ENCODE measurements around the gene MKLN1. TPM values are rescaled to one million over a fixed set of nuclear protein-coding genes. Genes with fewer than 3 reads are reported as not detected.

MKLN1 gene
- total RNA-seq, 3 donors from 2014 or later (not counting 1 experiment from before 2014, with no cell fraction given) = 59.1 to 79.6 (median 65.0) TPM

DNA sequence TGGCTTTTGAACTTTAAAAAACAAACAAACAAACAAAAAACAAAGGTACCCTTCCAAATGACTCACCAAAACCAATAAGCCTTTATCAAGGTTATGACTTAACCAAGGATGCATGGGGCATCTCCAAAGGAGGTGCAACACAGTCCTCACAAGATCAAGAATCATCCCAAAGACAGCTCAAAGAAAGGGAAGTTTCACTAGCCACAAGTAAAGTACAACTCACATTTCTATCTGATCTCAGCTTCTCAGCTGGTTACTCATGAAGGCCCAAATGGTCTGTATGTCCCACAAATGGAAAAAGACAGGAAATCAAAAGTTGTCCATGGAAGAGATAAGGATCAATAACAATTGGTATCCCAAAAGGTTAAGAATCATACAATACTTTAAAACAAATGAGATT is 6.0 kb upstream of the MKLN1 start:
- no peak overlapping the region for H3K4me3 Mint-ChIP-seq
- no peak overlapping the region for H3K4me3 ChIP-seq (ENCODE audit: low read length)
- no peaks in the 10 kb centered on the region for H3K9me3 ChIP-seq (ENCODE audit: control insufficient read depth, insufficient read depth, low read length)
- no peaks in the 10 kb centered on the region for H3K27me3 ChIP-seq (ENCODE audit: control insufficient read depth, insufficient read depth, low read length)
- peaks cover under 1 to 4% of the 10 kb centered on the region in 2 donors for H3K4me1 Mint-ChIP-seq
- peaks cover 14 to 18% of the 10 kb centered on the region in 2 donors for H3K27me3 Mint-ChIP-seq (ENCODE audit: low read depth in 2 of 2)
- intact Hi-C loops (cut with micrococcal nuclease) = no loop called here
- no peak for DNase-seq
- no peaks in the 10 kb centered on the region for H3K36me3 ChIP-seq (ENCODE audit: control insufficient read depth, insufficient read depth, low read length)
- no peaks in the 10 kb centered on the region for H3K4me1 ChIP-seq (ENCODE audit: control insufficient read depth, insufficient read depth, low read length)
- no peaks in the 10 kb centered on the region for H3K9me3 Mint-ChIP-seq
- H3K36me3 Mint-ChIP-seq = no peaks in the 10 kb centered on the region
- H3K27ac ChIP-seq (ENCODE audit: low read length) = no peak overlapping the region
- TF ChIP-seq CTCF (IDR thresholded peaks at IDR 0.05) = no peak
- no peak overlapping the region for H3K27ac Mint-ChIP-seq
- no peak for ATAC-seq

- TF ChIP-seq CTCF (IDR thresholded peaks at IDR 0.05) = no peak
- no peaks in the 10 kb centered on the region for H3K9me3 ChIP-seq (ENCODE audit: control insufficient read depth, insufficient read depth, low read length)
- no peak overlapping the region for H3K4me3 ChIP-seq (ENCODE audit: low read length)
- H3K36me3 ChIP-seq (ENCODE audit: control insufficient read depth, insufficient read depth, low read length) = no peaks in the 10 kb centered on the region
- Mint-ChIP-seq H3K36me3 (no peaks in the 10 kb centered on the region), H3K27me3 (ENCODE audit: low read depth in 2 of 2) (peaks cover 10 to 14% of the 10 kb centered on the region in 2 donors), H3K4me3 (no peak overlapping the region), H3K9me3 (no peaks in the 10 kb centered on the region), H3K27ac (no peak overlapping the region), H3K4me1 (peaks cover 5 to 8% of the 10 kb centered on the region in 2 donors)
- H3K27me3 ChIP-seq (ENCODE audit: control insufficient read depth, insufficient read depth, low read length) = no peaks in the 10 kb centered on the region
- peaks cover 2% of the 10 kb centered on the region for H3K4me1 ChIP-seq (ENCODE audit: control insufficient read depth, insufficient read depth, low read length)
- no peak for ATAC-seq
- no CpG with 5 or more reads among the region's 1 CpG for WGBS (ENCODE audit: insufficient coverage)
- intact Hi-C loops (cut with micrococcal nuclease) = no loop called here
- no peak for DNase-seq
- H3K27ac ChIP-seq (ENCODE audit: low read length) = no peak overlapping the region
Measured at GRCh38 chr7:131322061-131322460, 5.6 kb upstream of the MKLN1 start.

DNA sequence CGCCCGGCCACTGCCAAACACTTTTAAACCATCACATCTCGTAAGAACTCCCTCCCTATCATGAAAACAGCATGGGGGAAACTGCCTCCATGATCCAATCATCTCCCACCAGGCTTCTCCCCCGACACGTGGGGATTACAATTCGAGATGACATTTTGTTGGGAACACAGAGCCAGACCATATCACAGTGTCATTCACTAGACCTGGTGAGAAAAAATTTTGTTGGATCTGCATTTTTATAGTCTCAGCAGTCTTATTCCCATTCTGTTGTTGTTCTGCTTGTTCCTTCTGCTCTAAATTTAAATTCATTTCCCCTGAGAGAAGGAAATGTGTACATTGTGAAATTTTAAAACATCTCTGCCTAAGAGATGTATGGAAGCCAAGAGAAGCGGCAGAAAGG is 4.8 kb upstream of the MKLN1 start:
- no peak overlapping the region for H3K4me3 Mint-ChIP-seq
- no peak for TF ChIP-seq CTCF (IDR thresholded peaks at IDR 0.05)
- H3K36me3 ChIP-seq (ENCODE audit: control insufficient read depth, insufficient read depth, low read length) = no peaks in the 10 kb centered on the region
- H3K27me3 ChIP-seq (ENCODE audit: control insufficient read depth, insufficient read depth, low read length) = no peaks in the 10 kb centered on the region
- H3K27me3 Mint-ChIP-seq (ENCODE audit: low read depth in 2 of 2) = peaks cover 8 to 12% of the 10 kb centered on the region in 2 donors
- ATAC-seq (no peak), DNase-seq (no peak)
- H3K4me1 ChIP-seq (ENCODE audit: control insufficient read depth, insufficient read depth, low read length) = peaks cover 4% of the 10 kb centered on the region
- WGBS (ENCODE audit: insufficient coverage) = 94% methylated on average over 7 of the region's 7 CpGs
- no peaks in the 10 kb centered on the region for H3K36me3 Mint-ChIP-seq
- H3K27ac ChIP-seq (ENCODE audit: low read length) = no peak overlapping the region
- H3K4me3 ChIP-seq (ENCODE audit: low read length) = no peak overlapping the region
- peaks cover 10 to 16% of the 10 kb centered on the region in 2 donors for H3K4me1 Mint-ChIP-seq
- no peak overlapping the region for H3K27ac Mint-ChIP-seq
- no peaks in the 10 kb centered on the region for H3K9me3 ChIP-seq (ENCODE audit: control insufficient read depth, insufficient read depth, low read length)
- intact Hi-C loops (cut with micrococcal nuclease) = no loop called here
- H3K9me3 Mint-ChIP-seq = no peaks in the 10 kb centered on the region

- H3K4me1 Mint-ChIP-seq = peaks cover 34 to 41% of the 10 kb centered on the region in 2 donors
- intact Hi-C loops (cut with micrococcal nuclease) = loop anchor here (5.0 kb wide), 2 partner anchors 42 to 88 kb away; no protein-coding TSS in a partner anchor
- H3K27ac Mint-ChIP-seq = no peak overlapping the region
Measured at GRCh38 chr7:131325179-131325840, 2.4 kb upstream of the MKLN1 start.

More at GRCh38 chr7:131325179-131325840, 2.4 kb upstream of the MKLN1 start:
- H3K9me3 ChIP-seq (ENCODE audit: control insufficient read depth, insufficient read depth, low read length) = no peaks in the 10 kb centered on the region
- Mint-ChIP-seq H3K36me3 (no peaks in the 10 kb centered on the region), H3K9me3 (no peaks in the 10 kb centered on the region), H3K27me3 (ENCODE audit: low read depth in 2 of 2) (peaks cover 5 to 7% of the 10 kb centered on the region in 2 donors), H3K4me3 (peak overlapping the region; percentile 63)
- H3K27ac ChIP-seq (ENCODE audit: low read length) = no peak overlapping the region
- H3K27me3 ChIP-seq (ENCODE audit: control insufficient read depth, insufficient read depth, low read length) = no peaks in the 10 kb centered on the region
- H3K36me3 ChIP-seq (ENCODE audit: control insufficient read depth, insufficient read depth, low read length) = no peaks in the 10 kb centered on the region
- DNase-seq (no peak), ATAC-seq (no peak)
- no peak overlapping the region for H3K4me3 ChIP-seq (ENCODE audit: low read length)
- H3K4me1 ChIP-seq (ENCODE audit: control insufficient read depth, insufficient read depth, low read length) = peaks cover 8% of the 10 kb centered on the region
- 94% methylated on average over 5 of the region's 5 CpGs for WGBS (ENCODE audit: insufficient coverage)
- no peak for TF ChIP-seq CTCF (IDR thresholded peaks at IDR 0.05)
